Urinary bladder (tissue), 4 donors: ENCODE results near the gene PPFIBP2. TPM values are rescaled to one million over a fixed set of nuclear protein-coding genes. Genes with fewer than 3 reads are reported as not detected.

Experiments
- DNase-seq: peaks from one replicate; pipeline ENCODE4 v3.0.0-alpha.2; 2015; ENCODE audit errors: extremely low spot score
- H3K27ac ChIP-seq: one replicate; pipeline ENCODE4 v1.5.1; 2013; ENCODE audit warnings: low read depth, mild to moderate bottlenecking, moderate library complexity
- H3K36me3 ChIP-seq: one replicate; pipeline ENCODE4 v1.6.1; 2013; ENCODE audit warnings: mild to moderate bottlenecking, moderate library complexity; ENCODE audit not compliant: insufficient read depth
- H3K4me1 ChIP-seq: one replicate; pipeline ENCODE4 v1.6.1; 2013; ENCODE audit warnings: mild to moderate bottlenecking, moderate library complexity; ENCODE audit not compliant: insufficient read depth
- H3K4me3 ChIP-seq: one replicate; pipeline ENCODE4 v1.5.1; 2013; ENCODE audit warnings: low read depth, low read length
- WGBS: extraction: QIAGEN DNeasy Blood & Tissue Kit; methylation state at CpG from one replicate; pipeline ENCODE4 v1.1.7; 2013; 5-methylcytosine and 5-hydroxymethylcytosine counted together
- polyA plus RNA-seq: library from polyadenylated mRNA; stranded (reverse); fragments of 200-250 nt; gene quantifications from one replicate; pipeline ENCODE4 v1.2.3, GENCODE V29; 2013
- total RNA-seq: library from RNA; depleted of rRNA; stranded (reverse); fragments of >200 nt; gene quantifications from one replicate; pipeline ENCODE4 v1.2.3, GENCODE V29; 2014
- donor health status: healthy with polysubstance abuse.
- donor health status: healthy.

The PPFIBP2 gene
- total and polyA plus RNA-seq, 2 donors: 11.9 to 56.8 TPM

- H3K4me1 ChIP-seq: no peaks in the 10 kb centered on the region
- H3K36me3 ChIP-seq: no peaks in the 10 kb centered on the region
- no peak overlapping the region for H3K27ac ChIP-seq
- H3K4me3 ChIP-seq: no peak overlapping the region
- 68% methylated on average over 8 of the region's 8 CpGs for WGBS
- DNase-seq: no peak
Measured at GRCh38 chr11:7538031-7538430, 24.2 kb downstream of the PPFIBP2 start.

- no peak overlapping the region for H3K27ac ChIP-seq
- no peaks in the 10 kb centered on the region for H3K36me3 ChIP-seq
- WGBS: 74% methylated on average over 12 of the region's 12 CpGs
- H3K4me3 ChIP-seq: no peak overlapping the region
- no peaks in the 10 kb centered on the region for H3K4me1 ChIP-seq
- DNase-seq: peak; percentile 35
Measured at GRCh38 chr11:7538466-7539454, 25.0 kb downstream of the PPFIBP2 start.

DNA sequence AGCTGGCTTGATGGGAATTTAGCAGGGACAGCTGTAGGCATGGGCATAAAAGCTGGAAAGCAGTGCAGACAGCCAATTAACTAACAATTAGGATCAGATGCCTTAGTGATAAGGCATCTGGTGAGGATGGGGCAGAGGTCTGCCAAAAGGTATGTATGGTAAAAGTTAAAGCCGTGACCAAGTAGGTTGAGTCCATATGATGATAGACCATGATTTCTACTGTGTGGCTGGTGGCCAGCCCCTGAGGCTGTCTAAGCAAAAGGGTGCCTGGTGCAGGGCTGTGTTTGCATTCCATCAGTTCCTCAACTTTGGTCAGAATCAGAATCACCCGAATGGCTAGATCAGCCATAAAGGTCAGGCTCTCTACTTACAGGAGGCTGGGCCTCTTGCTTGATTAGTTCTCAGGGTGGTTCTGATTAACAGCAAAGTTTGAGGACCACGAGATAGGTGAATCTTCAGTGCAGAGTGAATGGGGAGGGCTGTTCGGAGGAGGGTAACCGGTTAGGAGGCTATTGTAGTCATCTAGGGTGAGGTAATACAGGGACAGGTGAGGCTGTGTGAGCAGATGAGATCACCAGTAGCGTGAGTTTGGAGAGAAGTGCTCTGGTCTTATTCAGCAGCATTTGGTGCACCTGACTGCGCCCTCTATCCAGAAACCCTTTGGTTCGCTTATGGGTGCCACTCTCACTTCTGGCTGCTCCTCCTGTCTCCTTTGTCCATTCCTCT is 27.2 kb downstream of the PPFIBP2 start:
- 89% methylated on average over 8 of the region's 8 CpGs for WGBS
- H3K4me1 ChIP-seq: no peaks in the 10 kb centered on the region
- DNase-seq: no peak
- H3K4me3 ChIP-seq: no peak overlapping the region
- no peaks in the 10 kb centered on the region for H3K36me3 ChIP-seq
- no peak overlapping the region for H3K27ac ChIP-seq

DNA sequence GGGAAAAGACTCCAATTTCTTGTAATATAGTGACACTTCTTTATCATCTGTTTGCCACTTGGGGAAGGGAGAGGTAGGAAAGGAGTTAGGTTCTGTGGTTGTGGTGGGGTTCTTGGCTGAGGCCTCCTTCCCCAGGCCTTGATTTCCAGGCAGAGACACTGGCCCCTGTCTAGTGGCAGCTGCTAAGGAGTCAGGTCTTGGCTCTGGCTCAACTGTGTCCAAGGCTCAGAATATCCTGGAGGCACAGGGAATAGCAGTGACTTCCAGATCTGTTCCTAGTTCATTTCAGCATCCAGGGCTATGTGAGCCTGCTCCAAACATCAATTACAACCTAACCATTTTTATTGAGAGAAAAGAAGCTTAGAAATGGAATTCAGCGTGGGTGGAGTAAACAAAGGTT is 29.5 kb downstream of the PPFIBP2 start:
- Histone ChIP-seq H3K36me3 (no peaks in the 10 kb centered on the region), H3K4me1 (no peaks in the 10 kb centered on the region), H3K27ac (no peak overlapping the region), H3K4me3 (no peak overlapping the region)
- 74% methylated on average over 1 of the region's 1 CpG for WGBS
- DNase-seq: no peak

- DNase-seq: no peak
- Histone ChIP-seq H3K4me1 (no peaks in the 10 kb centered on the region), H3K27ac (no peak overlapping the region), H3K4me3 (no peak overlapping the region), H3K36me3 (no peaks in the 10 kb centered on the region)
- 99% methylated on average over 3 of the region's 3 CpGs for WGBS
Measured at GRCh38 chr11:7544021-7544420, 30.2 kb downstream of the PPFIBP2 start.

DNA sequence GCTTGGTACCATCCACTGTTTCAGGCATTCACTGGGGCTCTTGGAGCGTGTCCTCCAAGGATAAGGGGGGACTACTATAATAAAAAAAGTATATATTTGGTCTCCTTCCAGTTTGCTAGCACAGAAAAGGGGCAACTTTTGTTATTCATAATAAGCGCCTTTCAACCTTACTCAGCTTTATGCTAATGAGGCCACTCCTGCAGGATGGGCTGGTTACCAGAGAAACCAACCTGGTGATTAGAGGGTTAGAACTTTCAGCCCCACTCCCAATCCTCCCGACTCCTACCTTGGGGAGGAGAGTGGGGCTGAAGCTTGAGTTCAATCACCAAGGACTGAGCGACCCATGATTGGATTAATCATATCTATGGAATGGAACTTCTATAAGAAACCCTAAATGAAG is 31.8 kb downstream of the PPFIBP2 start:
- Histone ChIP-seq H3K36me3 (no peaks in the 10 kb centered on the region), H3K4me1 (no peaks in the 10 kb centered on the region), H3K4me3 (no peak overlapping the region), H3K27ac (no peak overlapping the region)
- 91% methylated on average over 4 of the region's 4 CpGs for WGBS
- DNase-seq: no peak

- H3K36me3 ChIP-seq: no peaks in the 10 kb centered on the region
- no peak for DNase-seq
- H3K4me1 ChIP-seq: no peaks in the 10 kb centered on the region
- 95% methylated on average over 3 of the region's 3 CpGs for WGBS
- no peak overlapping the region for H3K27ac ChIP-seq
- H3K4me3 ChIP-seq: no peak overlapping the region
Measured at GRCh38 chr11:7546324-7546791, 32.6 kb downstream of the PPFIBP2 start.

- no peaks in the 10 kb centered on the region for H3K4me1 ChIP-seq
- 84% methylated on average over 4 of the region's 4 CpGs for WGBS
- no peak overlapping the region for H3K4me3 ChIP-seq
- H3K27ac ChIP-seq: no peak overlapping the region
- H3K36me3 ChIP-seq: no peaks in the 10 kb centered on the region
- DNase-seq: no peak
Measured at GRCh38 chr11:7547687-7548086, 33.9 kb downstream of the PPFIBP2 start.

DNA sequence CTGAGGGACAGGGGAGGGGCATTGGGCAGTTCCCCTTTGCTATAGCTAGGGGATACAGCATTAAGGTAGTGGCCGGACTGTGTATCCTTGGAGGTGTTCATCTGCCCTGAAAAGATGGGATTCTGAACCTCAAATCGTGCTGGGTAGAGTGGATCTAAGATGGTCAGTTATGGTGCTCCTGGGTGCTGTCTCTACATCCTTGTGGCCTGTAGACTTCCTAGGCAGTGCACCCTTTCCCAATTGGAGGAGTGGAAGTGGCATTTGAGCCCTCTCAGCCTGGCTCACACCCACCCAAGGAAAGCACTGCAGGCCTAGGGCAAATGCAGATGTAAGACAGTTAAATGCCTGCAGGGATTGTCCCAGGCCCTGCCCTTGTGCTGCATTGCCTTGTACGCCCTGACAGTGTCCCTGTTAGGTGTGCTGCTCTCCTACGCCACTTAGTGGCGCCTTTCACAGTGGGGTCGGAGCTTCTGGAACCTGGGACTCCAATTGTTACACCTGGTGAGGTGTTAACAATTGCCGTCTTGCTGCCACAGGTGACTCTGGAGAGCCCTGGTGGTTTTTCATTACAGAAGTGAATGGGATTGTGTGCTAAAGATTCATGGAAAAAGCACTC is 35.0 kb downstream of the PPFIBP2 start:
- WGBS: 80% methylated on average over 7 of the region's 7 CpGs
- no peaks in the 10 kb centered on the region for H3K36me3 ChIP-seq
- DNase-seq: no peak
- H3K27ac ChIP-seq: no peak overlapping the region
- no peaks in the 10 kb centered on the region for H3K4me1 ChIP-seq
- no peak overlapping the region for H3K4me3 ChIP-seq

- no peaks in the 10 kb centered on the region for H3K4me1 ChIP-seq
- DNase-seq: no peak
- WGBS: 64% methylated on average over 4 of the region's 4 CpGs
- no peak overlapping the region for H3K4me3 ChIP-seq
- H3K27ac ChIP-seq: no peak overlapping the region
- H3K36me3 ChIP-seq: no peaks in the 10 kb centered on the region
Measured at GRCh38 chr11:7549681-7550080, 35.9 kb downstream of the PPFIBP2 start.

GRCh38 chr11:7551571-7551970 is 37.8 kb downstream of the PPFIBP2 start:
- 94% methylated on average over 1 of the region's 1 CpG for WGBS

DNA sequence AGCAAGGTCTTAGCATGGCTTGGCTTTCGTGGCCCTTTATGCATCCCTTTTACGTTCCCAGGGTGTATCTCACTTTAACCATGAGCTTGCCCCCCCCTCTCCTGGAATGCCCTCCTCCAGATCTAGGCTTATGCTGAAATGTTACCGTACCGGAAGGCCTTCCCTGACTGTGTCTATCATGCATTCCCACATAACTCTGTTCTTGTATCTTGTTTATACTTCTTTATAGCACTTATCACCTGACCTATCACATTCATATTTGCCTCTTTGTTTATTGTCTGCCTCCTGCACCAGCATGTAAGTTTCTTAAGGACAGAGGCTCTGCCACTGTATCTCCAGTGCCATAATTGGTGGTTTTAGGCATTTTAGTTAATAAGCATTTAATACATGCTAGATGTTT is 38.9 kb downstream of the PPFIBP2 start:
- DNase-seq: no peak
- Histone ChIP-seq H3K27ac (no peak overlapping the region), H3K4me1 (no peaks in the 10 kb centered on the region), H3K36me3 (no peaks in the 10 kb centered on the region), H3K4me3 (no peak overlapping the region)
- WGBS: 81% methylated on average over 4 of the region's 4 CpGs

More at GRCh38 chr11:7551571-7551970, 37.8 kb downstream of the PPFIBP2 start:
- Histone ChIP-seq H3K4me1 (no peaks in the 10 kb centered on the region), H3K4me3 (no peak overlapping the region), H3K27ac (no peak overlapping the region), H3K36me3 (no peaks in the 10 kb centered on the region)
- no peak for DNase-seq

GRCh38 chr11:7555052-7555699 is 41.4 kb downstream of the PPFIBP2 start:
- 47% methylated on average over 7 of the region's 7 CpGs for WGBS
- H3K4me3 ChIP-seq: no peak overlapping the region
- H3K4me1 ChIP-seq: no peaks in the 10 kb centered on the region
- no peak for DNase-seq
- no peaks in the 10 kb centered on the region for H3K36me3 ChIP-seq
- no peak overlapping the region for H3K27ac ChIP-seq
